Measurements from ENCODE around the gene CCDC182.

Gene CCDC182

DNA sequence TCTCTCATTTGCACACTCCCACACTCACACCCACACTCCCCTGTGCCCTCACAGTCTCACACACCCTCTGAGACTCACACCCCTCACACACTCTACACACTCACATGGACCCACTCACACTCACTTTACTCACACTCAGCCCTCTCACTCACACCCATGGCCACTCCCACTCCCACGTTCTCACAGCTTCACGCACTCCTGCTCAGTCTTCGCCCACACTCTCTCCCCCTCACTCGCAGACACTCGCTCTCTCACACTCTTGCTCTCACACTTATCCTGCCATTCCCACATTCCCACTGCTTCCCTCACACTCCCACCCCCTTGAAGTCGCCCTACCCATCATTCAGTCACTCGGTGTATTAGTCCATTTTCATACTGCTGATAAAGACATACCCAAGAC lies 47.9 kb downstream of the CCDC182 start:
- no peak for DNase-seq (ENCODE audit: low spot score)

DNA sequence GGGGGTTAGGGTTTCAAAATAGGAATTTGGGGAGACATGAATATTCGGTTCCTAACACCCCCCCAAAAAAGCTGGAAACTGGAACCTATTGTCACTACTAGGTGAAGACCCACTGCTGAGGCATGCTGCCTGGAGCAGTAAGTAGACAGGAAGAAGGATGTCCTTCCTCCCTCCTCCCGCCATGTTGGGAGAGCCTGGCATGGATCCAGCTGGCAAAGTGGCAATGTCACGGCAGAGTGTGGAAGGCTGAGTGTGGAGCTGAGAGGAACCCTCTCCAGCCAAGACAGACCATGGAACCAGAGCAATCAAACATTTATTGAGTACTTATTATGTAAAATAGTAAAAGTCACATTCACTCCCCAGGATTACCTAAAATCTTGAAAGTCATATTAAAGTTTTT lies 49.0 kb downstream of the CCDC182 start:
- no peak for DNase-seq (ENCODE audit: low spot score)

Measured in hematopoietic multipotent progenitor cell treated with erythropoietin and hydrocortisone succinate and interleukin-3 and kit ligand, for 15 days (in vitro differentiated cells).